ENCODE results near the gene LMCD1. TPM values are rescaled to one million over a fixed set of nuclear protein-coding genes. Genes with fewer than 3 reads are reported as not detected.

The LMCD1 gene
- total RNA-seq, 2 donors from 2014 or later, result 1.6 to 9.8 TPM

GRCh38 chr3:8546609-8547008 is 45.0 kb downstream of the LMCD1 start:
- no peak for ATAC-seq (replicated peaks)
- Mint-ChIP-seq H3K4me1 (no peaks in the 10 kb centered on the region), H3K27me3 (no peaks in the 10 kb centered on the region), H3K27ac (no peak overlapping the region), H3K4me3 (no peak overlapping the region), H3K9me3 (no peaks in the 10 kb centered on the region), H3K36me3 (ENCODE audit: low read depth) (no peaks in the 10 kb centered on the region)

- H3K4me1 Mint-ChIP-seq, result no peaks in the 10 kb centered on the region
- ATAC-seq (replicated peaks), result no peak
- no peaks in the 10 kb centered on the region for H3K27me3 Mint-ChIP-seq
- no peaks in the 10 kb centered on the region for H3K36me3 Mint-ChIP-seq (ENCODE audit: low read depth)
- no peak overlapping the region for H3K4me3 Mint-ChIP-seq
- no peaks in the 10 kb centered on the region for H3K9me3 Mint-ChIP-seq
- H3K27ac Mint-ChIP-seq, result no peak overlapping the region
These were observed 47.1 kb downstream of the LMCD1 start for GRCh38 chr3:8548502-8549275.

GRCh38 chr3:8549354-8549753 is 47.7 kb downstream of the LMCD1 start:
- H3K36me3 Mint-ChIP-seq (ENCODE audit: low read depth), result no peaks in the 10 kb centered on the region
- no peaks in the 10 kb centered on the region for H3K4me1 Mint-ChIP-seq
- no peaks in the 10 kb centered on the region for H3K9me3 Mint-ChIP-seq
- no peak overlapping the region for H3K4me3 Mint-ChIP-seq
- no peak for ATAC-seq (replicated peaks)
- H3K27ac Mint-ChIP-seq, result no peak overlapping the region
- H3K27me3 Mint-ChIP-seq, result no peaks in the 10 kb centered on the region

GRCh38 chr3:8550611-8551010 is 49.0 kb downstream of the LMCD1 start:
- Mint-ChIP-seq H3K27ac (no peak overlapping the region), H3K4me3 (no peak overlapping the region), H3K27me3 (no peaks in the 10 kb centered on the region), H3K36me3 (ENCODE audit: low read depth) (no peaks in the 10 kb centered on the region), H3K4me1 (no peaks in the 10 kb centered on the region), H3K9me3 (no peaks in the 10 kb centered on the region)
- no peak for ATAC-seq (replicated peaks)

DNA sequence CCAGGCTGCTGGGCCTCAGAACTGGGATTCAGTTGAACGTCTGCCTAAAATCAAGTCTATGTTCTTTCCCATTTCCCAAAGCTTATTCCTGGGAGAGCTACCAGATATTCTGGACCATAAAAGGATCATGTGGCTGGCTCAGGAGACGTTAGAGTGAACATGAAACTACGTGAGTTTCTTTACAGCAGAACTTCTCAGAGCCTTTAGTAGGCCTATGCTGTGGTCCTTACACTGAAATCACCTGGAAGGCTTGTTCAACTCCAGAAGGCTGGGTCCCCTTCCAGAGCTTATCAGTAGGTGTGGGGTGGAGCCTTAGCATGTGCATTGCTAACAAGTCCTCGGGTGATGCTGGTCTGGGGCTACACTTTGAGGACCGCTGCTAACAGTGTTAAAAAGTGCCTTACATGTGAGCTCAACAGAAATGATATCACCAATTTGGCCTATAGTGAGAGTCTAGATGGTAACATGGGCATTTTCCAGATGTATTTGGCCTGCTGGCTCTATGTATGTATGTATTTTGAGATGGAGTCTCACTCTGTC is 50.7 kb downstream of the LMCD1 start:
- no peaks in the 10 kb centered on the region for H3K27me3 Mint-ChIP-seq
- H3K4me3 Mint-ChIP-seq, result no peak overlapping the region
- H3K27ac Mint-ChIP-seq, result no peak overlapping the region
- no peak for ATAC-seq (replicated peaks)
- no peaks in the 10 kb centered on the region for H3K4me1 Mint-ChIP-seq
- H3K36me3 Mint-ChIP-seq (ENCODE audit: low read depth), result no peaks in the 10 kb centered on the region
- no peaks in the 10 kb centered on the region for H3K9me3 Mint-ChIP-seq

DNA sequence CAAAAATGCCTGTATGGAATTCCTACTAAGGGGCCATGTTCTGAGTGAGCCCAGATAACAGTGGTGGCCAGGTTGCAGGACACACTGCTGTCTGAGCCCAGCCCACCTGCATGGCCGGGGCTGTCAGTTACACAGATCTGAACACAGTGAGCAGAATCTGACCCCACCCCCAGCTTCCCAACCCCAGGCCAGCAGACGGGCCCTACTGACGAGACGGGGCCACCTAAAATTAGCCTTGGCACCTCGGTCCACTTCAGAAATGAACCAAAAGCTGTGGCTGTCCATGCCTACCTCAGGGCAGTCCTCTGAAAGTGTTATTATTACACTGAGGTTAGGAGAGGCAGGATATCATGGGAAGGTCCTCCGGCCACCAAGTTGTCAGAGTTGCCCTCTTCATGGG is 51.8 kb downstream of the LMCD1 start:
- no peak overlapping the region for H3K4me3 Mint-ChIP-seq
- H3K4me1 Mint-ChIP-seq, result no peaks in the 10 kb centered on the region
- no peak overlapping the region for H3K27ac Mint-ChIP-seq
- H3K9me3 Mint-ChIP-seq, result no peaks in the 10 kb centered on the region
- H3K36me3 Mint-ChIP-seq (ENCODE audit: low read depth), result no peaks in the 10 kb centered on the region
- H3K27me3 Mint-ChIP-seq, result no peaks in the 10 kb centered on the region
- ATAC-seq (replicated peaks), result no peak

GRCh38 chr3:8554696-8555095 is 53.1 kb downstream of the LMCD1 start:
- ATAC-seq (replicated peaks), result no peak
- Mint-ChIP-seq H3K9me3 (no peaks in the 10 kb centered on the region), H3K27ac (no peak overlapping the region), H3K4me3 (no peak overlapping the region), H3K27me3 (peaks cover 3% of the 10 kb centered on the region), H3K4me1 (no peaks in the 10 kb centered on the region), H3K36me3 (ENCODE audit: low read depth) (no peaks in the 10 kb centered on the region)

- no peak overlapping the region for H3K4me3 Mint-ChIP-seq
- no peak for ATAC-seq (replicated peaks)
These were observed 53.6 kb downstream of the LMCD1 start for GRCh38 chr3:8555113-8555661.

DNA sequence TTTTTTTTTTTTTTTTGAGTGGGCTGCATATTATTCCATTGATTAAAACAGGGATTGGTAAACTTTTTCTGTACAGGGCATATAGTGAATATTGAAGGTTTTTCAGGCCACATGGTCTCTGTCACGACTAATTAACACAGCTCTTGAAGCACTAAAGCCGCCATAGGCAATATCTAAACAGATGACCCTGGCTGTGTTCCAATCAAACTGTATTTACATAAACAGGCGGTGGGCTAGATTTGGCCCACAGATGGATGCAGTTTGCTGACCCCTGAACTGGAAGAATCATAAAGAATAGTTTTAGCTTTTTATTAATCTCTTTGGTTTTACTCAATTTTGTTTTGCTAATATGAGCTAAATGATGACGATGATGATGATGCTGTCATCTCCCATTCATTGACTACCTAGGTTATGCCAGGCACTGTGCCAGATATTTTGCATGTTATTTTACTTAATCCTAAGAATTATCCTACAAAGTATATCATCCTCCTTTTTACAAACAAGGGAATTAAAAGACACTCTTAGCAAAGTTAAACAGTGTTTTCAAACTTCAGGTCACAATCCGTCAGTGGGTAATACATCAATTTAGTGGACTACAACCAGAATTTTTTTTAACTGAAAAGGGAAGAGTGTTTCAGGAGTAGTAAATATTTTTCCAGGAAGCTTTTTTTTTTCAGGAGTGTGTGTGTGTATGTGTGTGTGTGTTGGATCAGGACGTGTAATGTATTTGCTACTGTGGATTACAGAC is 54.3 kb downstream of the LMCD1 start:
- Mint-ChIP-seq H3K36me3 (ENCODE audit: low read depth) (no peaks in the 10 kb centered on the region), H3K4me1 (no peaks in the 10 kb centered on the region), H3K27me3 (peaks cover 8% of the 10 kb centered on the region)

More at GRCh38 chr3:8555113-8555661, 53.6 kb downstream of the LMCD1 start:
- Mint-ChIP-seq H3K36me3 (ENCODE audit: low read depth) (no peaks in the 10 kb centered on the region), H3K9me3 (no peaks in the 10 kb centered on the region), H3K4me1 (no peaks in the 10 kb centered on the region), H3K27me3 (peaks cover 5% of the 10 kb centered on the region), H3K27ac (no peak overlapping the region)

DNA sequence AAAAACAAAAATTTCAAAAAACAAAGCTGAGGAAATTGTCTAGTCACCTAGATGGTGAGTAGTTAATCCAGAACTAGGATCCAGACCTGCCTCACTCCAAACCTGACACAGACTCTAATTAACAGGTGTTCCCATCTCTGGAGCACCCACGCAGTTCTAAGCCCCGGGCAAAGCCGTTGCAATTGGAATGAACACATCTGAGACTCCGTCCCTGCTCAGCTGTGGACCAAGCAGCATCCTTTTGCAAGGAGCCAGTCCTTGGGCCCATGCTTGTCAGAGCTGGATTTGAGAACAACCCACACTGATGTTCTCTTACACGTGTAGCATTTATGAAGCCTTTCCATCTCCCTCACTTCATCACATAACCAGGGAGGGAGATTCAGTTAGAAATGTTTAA is 54.8 kb downstream of the LMCD1 start:
- no peak overlapping the region for H3K4me3 Mint-ChIP-seq
- no peak overlapping the region for H3K27ac Mint-ChIP-seq
- H3K27me3 Mint-ChIP-seq, result peaks cover 8% of the 10 kb centered on the region
- no peaks in the 10 kb centered on the region for H3K4me1 Mint-ChIP-seq
- ATAC-seq (replicated peaks), result no peak
- H3K9me3 Mint-ChIP-seq, result no peaks in the 10 kb centered on the region
- no peaks in the 10 kb centered on the region for H3K36me3 Mint-ChIP-seq (ENCODE audit: low read depth)

More for the DNA sequence above, 54.3 kb downstream of the LMCD1 start:
- Mint-ChIP-seq H3K9me3 (no peaks in the 10 kb centered on the region), H3K27ac (no peak overlapping the region), H3K4me3 (no peak overlapping the region)
- no peak for ATAC-seq (replicated peaks)

GRCh38 chr3:8557298-8557697 is 55.7 kb downstream of the LMCD1 start:
- Mint-ChIP-seq H3K9me3 (no peaks in the 10 kb centered on the region), H3K4me1 (no peaks in the 10 kb centered on the region), H3K36me3 (ENCODE audit: low read depth) (no peaks in the 10 kb centered on the region), H3K27ac (no peak overlapping the region), H3K27me3 (peaks cover 8% of the 10 kb centered on the region), H3K4me3 (no peak overlapping the region)
- ATAC-seq (replicated peaks), result no peak

DNA sequence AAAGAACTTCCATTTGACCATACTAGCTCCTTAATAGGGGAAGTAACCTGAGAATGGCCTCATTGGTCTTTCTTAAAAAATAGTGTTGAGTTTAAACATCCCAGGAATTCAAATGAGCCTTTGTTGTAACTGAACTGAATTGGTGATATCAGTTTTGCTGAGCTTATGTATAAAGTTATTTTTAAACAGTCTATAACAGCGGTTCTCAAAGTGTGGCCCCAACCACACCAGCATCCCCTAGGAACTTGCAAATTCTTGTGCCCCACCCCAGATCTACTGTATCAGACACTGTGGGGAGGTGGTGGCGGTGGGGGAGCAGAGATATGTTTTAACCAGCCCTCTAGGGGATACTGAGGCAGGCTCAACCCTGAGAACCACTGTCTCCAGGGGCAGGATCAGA is 57.0 kb downstream of the LMCD1 start:
- ATAC-seq (replicated peaks), result no peak
- no peak overlapping the region for H3K4me3 Mint-ChIP-seq

DNA sequence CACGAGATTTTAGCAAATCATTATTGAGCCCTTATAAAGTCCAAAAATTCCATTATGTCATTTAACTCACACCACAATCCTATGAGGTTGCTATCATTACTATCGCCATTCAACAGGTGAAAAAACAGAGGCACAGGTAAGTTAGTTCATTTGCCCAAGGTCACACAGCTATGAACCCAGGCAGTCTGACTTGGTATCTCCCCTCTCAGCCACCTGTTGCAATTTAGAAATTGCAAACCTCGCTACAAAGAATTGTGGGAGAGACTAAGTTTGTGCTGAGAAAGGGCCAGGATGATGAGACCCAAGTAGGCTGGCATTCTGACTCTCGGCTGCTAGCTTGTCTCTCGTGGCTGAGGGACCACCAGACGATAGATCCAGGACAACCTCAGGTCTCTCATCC is 57.7 kb downstream of the LMCD1 start:
- Mint-ChIP-seq H3K4me3 (no peak overlapping the region), H3K9me3 (no peaks in the 10 kb centered on the region), H3K27me3 (peaks cover 8% of the 10 kb centered on the region), H3K4me1 (no peaks in the 10 kb centered on the region), H3K27ac (no peak overlapping the region), H3K36me3 (ENCODE audit: low read depth) (no peaks in the 10 kb centered on the region)
- ATAC-seq (replicated peaks), result no peak

More for the DNA sequence above, 57.0 kb downstream of the LMCD1 start:
- H3K4me1 Mint-ChIP-seq, result no peaks in the 10 kb centered on the region
- H3K27ac Mint-ChIP-seq, result no peak overlapping the region
- H3K9me3 Mint-ChIP-seq, result no peaks in the 10 kb centered on the region
- H3K27me3 Mint-ChIP-seq, result peaks cover 8% of the 10 kb centered on the region
- no peaks in the 10 kb centered on the region for H3K36me3 Mint-ChIP-seq (ENCODE audit: low read depth)

DNA sequence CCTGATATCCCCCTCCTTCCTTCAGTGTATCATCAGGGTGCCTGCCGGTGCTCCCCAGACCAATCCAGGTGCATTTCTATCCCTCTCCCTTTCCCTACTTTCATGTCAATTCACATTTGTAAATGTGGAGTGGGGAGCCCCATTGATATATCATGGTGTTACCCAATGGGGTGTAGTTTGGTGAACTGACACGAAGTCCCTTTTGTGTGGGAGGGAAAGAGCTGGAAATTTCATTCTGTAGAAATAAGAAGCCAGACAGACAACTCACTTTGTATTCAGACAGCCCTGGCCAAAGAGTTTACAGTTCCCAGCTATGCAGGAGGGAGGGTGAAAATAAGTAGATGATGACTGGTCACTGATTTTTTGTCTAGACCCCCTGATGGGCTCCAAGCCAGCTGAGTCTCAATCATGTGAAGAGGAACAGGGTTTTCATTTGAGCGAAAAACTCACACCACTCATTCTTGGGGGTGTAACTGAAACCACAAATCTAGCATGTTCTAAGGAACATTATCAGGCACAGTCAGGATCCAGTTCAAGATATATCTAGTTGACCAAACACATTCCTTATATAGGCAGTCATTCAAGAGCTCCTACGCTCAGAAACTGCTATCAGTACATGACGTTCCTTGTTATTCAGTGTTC is 58.9 kb downstream of the LMCD1 start:
- H3K4me1 Mint-ChIP-seq, result no peaks in the 10 kb centered on the region
- no peak overlapping the region for H3K4me3 Mint-ChIP-seq
- no peak for ATAC-seq (replicated peaks)
- no peak overlapping the region for H3K27ac Mint-ChIP-seq
- no peaks in the 10 kb centered on the region for H3K9me3 Mint-ChIP-seq
- H3K27me3 Mint-ChIP-seq, result peaks cover 8% of the 10 kb centered on the region
- no peaks in the 10 kb centered on the region for H3K36me3 Mint-ChIP-seq (ENCODE audit: low read depth)

Measured in activated T-helper 17 cell treated with anti-CD3 and anti-CD28 coated beads, Interleukin-2, amount 50 U/mL, for 72 hours (primary cell).